ENCODE data around the gene DYRK4.

DNA sequence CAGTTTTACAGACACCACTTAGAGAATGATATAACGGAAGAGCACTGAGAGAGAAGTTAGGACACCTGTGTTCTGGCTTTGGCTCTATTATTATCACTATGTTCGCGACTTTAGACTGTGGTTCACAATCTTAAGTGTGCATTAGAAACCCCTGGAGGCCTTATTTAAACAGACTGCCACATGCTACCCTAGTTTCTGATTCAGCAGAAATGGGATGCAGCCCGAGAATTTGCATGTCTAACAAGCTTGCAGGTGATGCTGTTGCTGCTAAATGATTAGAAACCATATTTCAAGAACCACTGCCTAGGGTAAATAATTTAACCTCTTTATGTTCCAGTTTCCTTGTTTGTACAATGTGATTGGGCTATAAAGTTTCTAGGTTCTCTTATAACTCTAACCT lies 26.9 kb upstream of the DYRK4 start:
- TF ChIP-seq, protein P1, sequence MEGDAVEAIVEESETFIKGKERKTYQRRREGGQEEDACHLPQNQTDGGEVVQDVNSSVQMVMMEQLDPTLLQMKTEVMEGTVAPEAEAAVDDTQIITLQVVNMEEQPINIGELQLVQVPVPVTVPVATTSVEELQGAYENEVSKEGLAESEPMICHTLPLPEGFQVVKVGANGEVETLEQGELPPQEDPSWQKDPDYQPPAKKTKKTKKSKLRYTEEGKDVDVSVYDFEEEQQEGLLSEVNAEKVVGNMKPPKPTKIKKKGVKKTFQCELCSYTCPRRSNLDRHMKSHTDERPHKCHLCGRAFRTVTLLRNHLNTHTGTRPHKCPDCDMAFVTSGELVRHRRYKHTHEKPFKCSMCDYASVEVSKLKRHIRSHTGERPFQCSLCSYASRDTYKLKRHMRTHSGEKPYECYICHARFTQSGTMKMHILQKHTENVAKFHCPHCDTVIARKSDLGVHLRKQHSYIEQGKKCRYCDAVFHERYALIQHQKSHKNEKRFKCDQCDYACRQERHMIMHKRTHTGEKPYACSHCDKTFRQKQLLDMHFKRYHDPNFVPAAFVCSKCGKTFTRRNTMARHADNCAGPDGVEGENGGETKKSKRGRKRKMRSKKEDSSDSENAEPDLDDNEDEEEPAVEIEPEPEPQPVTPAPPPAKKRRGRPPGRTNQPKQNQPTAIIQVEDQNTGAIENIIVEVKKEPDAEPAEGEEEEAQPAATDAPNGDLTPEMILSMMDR (IDR thresholded peaks at IDR 0.05), result no peak
- TF ChIP-seq POLR2A (IDR thresholded peaks at IDR 0.05), result no peak
- no peak for TF ChIP-seq EP300 (IDR thresholded peaks at IDR 0.05)

Measured in ovary (tissue), 3 donors.